Endothelial cell of umbilical vein (primary cell): ENCODE measurements around the gene ATP6V0A4. TPM values are rescaled to one million over a fixed set of nuclear protein-coding genes. Genes with fewer than 3 reads are reported as not detected.

Experiments
- BruUV-seq: library from RNA; stranded (reverse); fragments of 400-500 nt; replicated peaks from 2 replicates; lab custom pipeline; 2021; lab: Mats Ljungman, UMichigan
- CTCF ChIA-PET: fragments of 300-600, 350-600 bp; sonication (Branson Sonifier 250); formaldehyde crosslinking; loops from one replicate; lab custom pipeline; 2021; ENCODE audit warnings: antibody characterized with exemption, inconsistent platforms; lab: Charles Lee
- POLR2A ChIA-PET: fragments of 300-600, 350-600 bp; sonication (Branson Sonifier 250); formaldehyde crosslinking; loops from one replicate; lab custom pipeline; 2021; ENCODE audit warnings: antibody characterized with exemption, inconsistent platforms; lab: Charles Lee
- DNase-seq: peaks from one replicate; pipeline ENCODE4 v3.0.0-alpha.2; 2011; ENCODE audit warnings: low read depth, low spot score
- FAIRE-seq: peaks from 2 replicates; lab custom pipeline; 2011; peaks lifted over from hg19 to GRCh38; lab: Jason Lieb, UNC
- H2AFZ ChIP-seq: 2 replicates; pipeline ENCODE4 v1.6.0; 2012; ENCODE audit warnings: low read depth, low read length, control low read depth, inconsistent platforms
- H3K27ac ChIP-seq: 2 replicates; pipeline ENCODE4 v1.5.1; 2011; ENCODE audit warnings: low read depth, mild to moderate bottlenecking, control low read depth, low read length, moderate library complexity; ENCODE audit not compliant: insufficient read depth
- H3K27me3 ChIP-seq, 2 experiments: 2 replicates each; pipeline versions ENCODE4 v1.6.0 to v1.6.1; 2011; ENCODE audit warnings: low read length in 2 of 2, mixed read lengths in 1 of 2; ENCODE audit not compliant: control insufficient read depth in 2 of 2, insufficient read depth in 2 of 2
- H3K36me3 ChIP-seq, 2 experiments: 2 replicates in 1 of 2; 3 replicates in 1 of 2; pipeline ENCODE4 v1.5.1; 2011; ENCODE audit warnings: low read length in 2 of 2, mild to moderate bottlenecking in 1 of 2, moderate library complexity in 1 of 2; ENCODE audit not compliant: control insufficient read depth in 2 of 2, insufficient read depth in 2 of 2; ENCODE audit errors: extremely low read depth in 1 of 2
- H3K4me1 ChIP-seq: 3 replicates; pipeline ENCODE4 v1.5.1; 2011; ENCODE audit warnings: mild to moderate bottlenecking, low read length; ENCODE audit not compliant: control insufficient read depth, insufficient read depth; ENCODE audit errors: extremely low read depth
- H3K4me2 ChIP-seq: 2 replicates; pipeline ENCODE4 v1.6.1; 2011; ENCODE audit warnings: low read length, control low read depth, mixed read lengths; ENCODE audit not compliant: insufficient read depth
- H3K4me3 ChIP-seq, 3 experiments: fragments of 200-600 bp in 1 of 3; sonication (generic), shearing (Covaris generic) in 1 of 3; replicated peaks in 1 of 3; 2 replicates each; pipeline ENCODE4 v1.5.1; 2011 to 2016; ENCODE audit warnings: control low read depth in 3 of 3, low read length in 3 of 3, mild to moderate bottlenecking in 2 of 3, inconsistent platforms in 1 of 3, low read depth in 1 of 3, moderate library complexity in 1 of 3; ENCODE audit not compliant: insufficient read depth in 1 of 3
- H3K79me2 ChIP-seq: 2 replicates; pipeline ENCODE4 v1.6.0; 2012; ENCODE audit warnings: low read length, inconsistent platforms; ENCODE audit not compliant: control insufficient read depth, insufficient read depth
- H3K9ac ChIP-seq: replicated peaks from 2 replicates; pipeline ENCODE3; 2011; ENCODE audit warnings: low read length, control low read depth; ENCODE audit not compliant: insufficient read depth; ENCODE audit errors: extremely low read depth
- H3K9me1 ChIP-seq: replicated peaks from 3 replicates; pipeline ENCODE4 v1.6.0; 2011; ENCODE audit warnings: mild to moderate bottlenecking, low read length; ENCODE audit not compliant: control insufficient read depth, insufficient read depth; ENCODE audit errors: extremely low read depth
- H3K9me3 ChIP-seq: replicated peaks from 2 replicates; pipeline ENCODE4 v1.5.1; 2012; ENCODE audit warnings: low read length, inconsistent platforms; ENCODE audit not compliant: control insufficient read depth, insufficient read depth
- H4K20me1 ChIP-seq: replicated peaks from 2 replicates; pipeline ENCODE3; 2011; ENCODE audit warnings: mild to moderate bottlenecking, low read length; ENCODE audit not compliant: control insufficient read depth, insufficient read depth; ENCODE audit errors: extremely low read depth
- EZH2 ChIP-seq: IDR thresholded peaks from 2 replicates; pipeline ENCODE4 v1.6.1; 2012; ENCODE audit warnings: borderline replicate concordance, low read depth, mild to moderate bottlenecking, moderate library complexity, low read length, inconsistent platforms; ENCODE audit not compliant: severe bottlenecking
- FOS ChIP-seq: IDR thresholded peaks from 2 replicates; pipeline ENCODE4 v1.6.1; 2011; ENCODE audit warnings: mild to moderate bottlenecking, low read length, moderate library complexity, borderline replicate concordance; ENCODE audit not compliant: insufficient read depth
- JUN ChIP-seq: IDR thresholded peaks from 2 replicates; pipeline ENCODE4 v1.6.1; 2011; ENCODE audit warnings: borderline replicate concordance, low read depth; ENCODE audit not compliant: insufficient read length, insufficient read depth
- MAX ChIP-seq: IDR thresholded peaks from 2 replicates; pipeline ENCODE4 v1.6.1; 2011; ENCODE audit not compliant: insufficient read depth, insufficient read length
- MYC ChIP-seq: IDR thresholded peaks from one replicate; pipeline ENCODE4 v1.6.1; 2011; ENCODE audit warnings: mild to moderate bottlenecking, low read depth, low read length
- POLR2A ChIP-seq: IDR thresholded peaks from 2 replicates; pipeline ENCODE4 v1.6.1; 2012; ENCODE audit warnings: low read depth, mild to moderate bottlenecking, control low read depth, low read length
- POLR2AphosphoS5 ChIP-seq: IDR thresholded peaks from 2 replicates; pipeline ENCODE4 v1.6.1; 2012; ENCODE audit warnings: low read depth, mild to moderate bottlenecking, control low read depth, low read length, moderate library complexity; ENCODE audit not compliant: insufficient read depth
- dilution Hi-C: fragments of 300-500 bp; cut with MboI; formaldehyde crosslinking; loops from one replicate; pipeline ENCODE4 v1.15.0; 2019; ENCODE audit warnings: low sequenced_read_pairs; ENCODE audit not compliant: extremely low pct_ligation_motif_present
- intact Hi-C: fragments of 100-400 bp; cut with micrococcal nuclease; formaldehyde crosslinking; loops from one replicate; pipeline ENCODE4 v1.10.0; 2022
- polyA plus RNA-seq, 4 experiments: library from polyadenylated mRNA; depleted of rRNA in 3 of 4; stranded (reverse) in 3 of 4; unstranded in 1 of 4; fragments of >200 nt; gene quantifications; 2 replicates each; pipeline versions ENCODE4 v1.2.1 to v1.2.3, GENCODE V29; 2011 to 2012; ENCODE audit warnings: missing spikeins in 1 of 4
- total RNA-seq: library from RNA; stranded (reverse); gene quantifications from 2 replicates; pipeline ENCODE4 v1.2.3, GENCODE V29; 2021
- TF ChIP-seq, protein P1 (sequence below), 2 donors: IDR thresholded peaks; 1 replicate in 1 of 2; 2 replicates in 1 of 2; pipeline ENCODE4 v1.5.1; 2011; ENCODE audit warnings: low read length in 2 of 2, mild to moderate bottlenecking in 2 of 2, moderate library complexity in 2 of 2, control low read depth in 1 of 2, inconsistent platforms in 1 of 2, low read depth in 1 of 2; ENCODE audit not compliant: insufficient read depth in 1 of 2; ENCODE audit errors: extremely low read depth in 1 of 2

Gene ATP6V0A4
- total and polyA plus RNA-seq, 2 donors (not counting 3 experiments of a cell fraction or from before 2014, with no cell fraction given) = 0.07 to 0.24 TPM

- ChIA-PET CTCF (interaction anchor here (2.2 kb wide), 1 partner anchor 18 kb away, joined by 7 read pairs; no protein-coding TSS in a partner anchor), POLR2A (no interaction called here)
- no peak overlapping the region for H2AFZ ChIP-seq
- H3K4me1 ChIP-seq = no peaks in the 10 kb centered on the region
- dilution Hi-C loops = no loop called here
- H3K9me1 ChIP-seq = no peaks in the 10 kb centered on the region
- H3K4me3 ChIP-seq = no peak overlapping the region
- TF ChIP-seq POLR2AphosphoS5 (no peak), POLR2A (no peak), MAX (no peak), FOS (no peak), JUN (no peak), EZH2 (no peak), MYC (no peak)
- TF ChIP-seq, protein P1, sequence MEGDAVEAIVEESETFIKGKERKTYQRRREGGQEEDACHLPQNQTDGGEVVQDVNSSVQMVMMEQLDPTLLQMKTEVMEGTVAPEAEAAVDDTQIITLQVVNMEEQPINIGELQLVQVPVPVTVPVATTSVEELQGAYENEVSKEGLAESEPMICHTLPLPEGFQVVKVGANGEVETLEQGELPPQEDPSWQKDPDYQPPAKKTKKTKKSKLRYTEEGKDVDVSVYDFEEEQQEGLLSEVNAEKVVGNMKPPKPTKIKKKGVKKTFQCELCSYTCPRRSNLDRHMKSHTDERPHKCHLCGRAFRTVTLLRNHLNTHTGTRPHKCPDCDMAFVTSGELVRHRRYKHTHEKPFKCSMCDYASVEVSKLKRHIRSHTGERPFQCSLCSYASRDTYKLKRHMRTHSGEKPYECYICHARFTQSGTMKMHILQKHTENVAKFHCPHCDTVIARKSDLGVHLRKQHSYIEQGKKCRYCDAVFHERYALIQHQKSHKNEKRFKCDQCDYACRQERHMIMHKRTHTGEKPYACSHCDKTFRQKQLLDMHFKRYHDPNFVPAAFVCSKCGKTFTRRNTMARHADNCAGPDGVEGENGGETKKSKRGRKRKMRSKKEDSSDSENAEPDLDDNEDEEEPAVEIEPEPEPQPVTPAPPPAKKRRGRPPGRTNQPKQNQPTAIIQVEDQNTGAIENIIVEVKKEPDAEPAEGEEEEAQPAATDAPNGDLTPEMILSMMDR (IDR thresholded peaks at IDR 0.05; ENCODE audit: extremely low read depth in 1 of 2, insufficient read depth in 1 of 2, low read depth in 1 of 2, low read length in 2 of 2) = no peak
- no TSS peak for BruUV-seq
- no peak overlapping the region for H3K27ac ChIP-seq
- H3K4me2 ChIP-seq = no peak overlapping the region
- no peaks in the 10 kb centered on the region for H3K79me2 ChIP-seq
- H3K9ac ChIP-seq = no peak overlapping the region
- H4K20me1 ChIP-seq = no peaks in the 10 kb centered on the region
- DNase-seq (no peak), FAIRE-seq (no peak)
- H3K9me3 ChIP-seq = no peaks in the 10 kb centered on the region
- intact Hi-C loops = no loop called here
- no peaks in the 10 kb centered on the region for H3K27me3 ChIP-seq
- H3K36me3 ChIP-seq = no peaks in the 10 kb centered on the region
Measured at GRCh38 chr7:138720286-138720685, 77.7 kb downstream of the ATP6V0A4 start.
